Fibroblast of skin of scalp (primary cell): Measurements from ENCODE around the gene UTP11.
"Not testable (repeated sequence)": the region's sequence is repeated elsewhere in the genome, so short reads cannot be mapped to it uniquely, and the experiment has no call there.

ENCODE experiments used
- DNase-seq: peaks from one replicate; pipeline ENCODE4 v3.0.0-alpha.2; 2013

The UTP11 gene

DNA sequence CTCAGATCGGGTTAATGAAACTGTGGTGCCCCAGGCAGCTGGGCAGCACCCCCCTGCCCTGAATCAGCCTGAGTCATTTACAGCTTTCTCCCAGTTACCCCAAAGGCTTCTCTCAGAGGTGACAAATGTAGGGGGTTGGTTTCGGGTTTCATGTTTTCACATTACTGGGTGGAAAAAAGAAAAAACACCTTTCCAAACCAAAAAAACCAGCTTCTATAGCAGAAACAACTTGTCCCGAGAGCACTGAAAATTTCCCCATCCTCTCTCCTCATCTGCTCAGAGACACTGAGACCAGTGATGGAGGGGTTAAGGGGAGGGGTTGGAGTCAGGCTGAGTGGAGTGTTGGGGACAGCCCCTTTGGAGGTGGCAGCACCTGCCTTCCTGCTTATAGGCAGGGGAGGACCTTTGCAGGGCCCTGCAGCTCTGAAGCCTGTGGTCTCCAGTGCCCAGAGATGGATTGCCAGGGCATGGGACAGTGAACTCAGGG is 15.6 kb downstream of the UTP11 start:
- DNase-seq: no peak

DNA sequence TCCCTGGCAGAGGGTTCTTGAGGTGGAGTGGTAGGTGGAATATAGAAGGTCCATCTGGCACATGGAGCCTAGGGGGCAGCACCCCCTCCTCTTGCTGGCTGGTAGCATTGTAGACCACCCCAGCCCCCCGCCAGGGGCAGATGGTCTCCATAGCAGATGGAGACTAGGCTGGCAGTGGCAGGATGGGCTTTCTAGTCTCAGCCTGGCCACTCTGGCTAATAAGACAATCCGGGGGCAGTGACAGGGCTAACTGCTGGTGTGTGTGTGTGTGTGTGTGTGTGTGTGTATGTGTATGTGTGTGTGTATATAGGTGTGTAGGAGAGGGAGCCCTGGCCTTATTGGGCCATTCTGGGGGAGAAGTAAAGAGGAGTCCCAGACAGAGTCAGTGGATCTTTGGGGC is 16.1 kb downstream of the UTP11 start:
- DNase-seq: no peak

DNA sequence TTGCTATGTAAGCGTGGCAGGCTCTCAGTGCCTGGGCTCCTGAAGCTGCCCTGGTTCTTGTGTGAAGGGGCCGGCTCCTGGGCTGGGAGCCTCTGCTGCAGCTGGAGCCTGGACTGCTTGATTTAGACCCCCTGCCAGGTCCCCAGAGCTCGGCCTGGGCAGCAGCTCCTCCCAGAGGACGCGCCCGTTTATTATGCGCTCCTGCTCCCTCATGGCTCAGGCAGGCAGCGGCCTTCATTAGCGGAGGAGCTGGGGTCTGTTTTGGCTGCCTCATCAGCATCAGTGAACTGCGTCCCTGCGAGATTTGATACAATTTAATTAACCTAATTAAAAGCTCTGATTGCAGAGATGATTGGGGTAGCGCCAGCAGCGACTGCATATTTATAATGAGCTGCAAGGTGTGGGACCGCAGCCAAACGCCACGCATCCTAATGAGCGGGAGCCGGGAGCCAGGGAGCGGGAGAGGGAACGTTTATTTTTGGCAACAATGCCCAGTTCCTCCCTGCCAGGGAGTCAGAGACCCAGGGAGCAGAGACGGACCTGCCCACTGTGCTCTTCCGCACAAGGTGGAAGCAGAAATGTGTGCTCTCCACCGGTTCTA is 16.6 kb downstream of the UTP11 start:
- DNase-seq: peak; percentile 53

DNA sequence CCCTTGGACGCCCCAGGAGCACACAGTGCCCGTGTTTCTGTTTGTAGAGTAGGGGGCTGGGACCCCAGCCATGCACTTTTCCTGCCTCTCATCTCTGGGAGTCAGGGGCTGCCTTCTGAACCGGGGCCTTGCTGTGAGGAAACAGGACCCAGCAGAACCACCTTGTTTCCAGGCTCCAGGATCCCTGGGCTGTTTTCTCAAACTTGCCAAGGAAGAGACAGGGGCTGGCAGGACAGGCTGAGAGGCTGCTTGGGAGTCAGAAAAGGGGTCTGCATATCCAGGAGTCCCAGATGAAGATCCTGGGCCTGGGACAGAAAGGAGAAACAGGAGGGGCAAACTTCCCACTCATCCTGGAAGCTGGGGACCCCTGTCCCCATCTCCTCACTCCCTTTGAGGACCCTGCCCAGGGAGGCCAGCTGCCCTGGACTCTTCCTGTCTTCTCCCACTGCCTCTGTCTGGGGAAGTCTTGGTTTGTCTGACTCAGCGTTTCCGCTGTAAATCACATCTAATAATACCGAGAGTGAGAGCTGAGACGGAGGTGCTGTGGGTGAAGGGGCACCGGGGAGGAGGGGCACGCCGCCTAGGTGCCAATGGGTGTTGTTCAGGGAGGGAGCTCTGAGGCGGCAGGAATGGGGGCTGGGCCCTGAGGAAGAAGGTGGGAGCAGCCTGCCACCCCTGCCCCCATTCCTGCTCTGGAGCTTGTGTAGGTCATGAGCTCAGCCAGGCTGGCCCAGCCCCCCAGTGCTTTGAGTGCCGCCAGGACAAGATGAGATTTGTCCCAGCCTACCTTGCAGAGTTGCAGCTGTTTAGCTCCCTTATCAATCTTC is 17.4 kb downstream of the UTP11 start:
- peak; percentile 66 for DNase-seq

DNA sequence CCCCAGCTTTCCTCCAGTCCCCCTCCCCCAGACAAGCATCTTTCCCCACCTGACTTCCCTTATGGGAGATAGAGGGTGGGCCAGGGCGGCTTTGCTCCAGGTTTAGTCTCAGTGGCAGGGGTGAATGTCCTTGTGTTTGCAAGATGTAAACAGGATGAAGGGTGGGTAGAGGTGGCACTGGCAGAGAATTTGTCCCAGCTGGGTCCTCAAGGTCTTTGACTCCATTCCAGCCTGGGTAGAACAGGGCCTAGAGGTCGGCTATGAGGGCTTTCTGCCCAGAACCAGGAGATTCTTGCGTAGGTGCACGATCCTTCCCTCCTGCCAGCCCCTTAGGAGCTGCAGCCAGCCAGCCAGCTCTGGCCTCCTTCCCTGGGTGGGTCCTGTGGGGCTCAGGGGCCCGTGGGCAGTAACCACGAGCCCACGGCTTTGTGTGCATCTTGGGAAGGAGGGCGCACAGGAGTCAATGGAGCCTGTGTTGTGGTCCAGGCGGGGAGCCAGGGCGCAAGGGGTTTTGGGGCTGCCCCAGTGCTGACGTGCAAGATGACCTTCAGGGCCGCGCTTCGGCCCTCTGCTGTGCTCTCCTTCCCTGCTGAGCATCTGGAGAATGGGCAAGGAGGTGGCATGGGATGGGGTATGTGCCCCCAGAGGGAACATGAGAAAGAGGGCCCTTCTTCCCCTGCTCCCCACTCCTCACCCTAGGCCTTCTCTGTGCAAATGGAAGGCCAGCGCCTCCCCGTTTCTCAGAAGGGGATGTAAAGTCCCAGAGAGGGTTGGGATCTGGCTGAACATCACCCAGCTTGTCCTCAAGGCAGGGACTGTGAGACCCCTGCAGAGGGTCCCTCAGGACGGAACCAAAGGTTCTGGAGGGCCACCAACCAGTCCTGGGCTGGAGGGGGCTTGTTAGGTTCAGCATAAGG is 18.3 kb downstream of the UTP11 start:
- no peak for DNase-seq

DNA sequence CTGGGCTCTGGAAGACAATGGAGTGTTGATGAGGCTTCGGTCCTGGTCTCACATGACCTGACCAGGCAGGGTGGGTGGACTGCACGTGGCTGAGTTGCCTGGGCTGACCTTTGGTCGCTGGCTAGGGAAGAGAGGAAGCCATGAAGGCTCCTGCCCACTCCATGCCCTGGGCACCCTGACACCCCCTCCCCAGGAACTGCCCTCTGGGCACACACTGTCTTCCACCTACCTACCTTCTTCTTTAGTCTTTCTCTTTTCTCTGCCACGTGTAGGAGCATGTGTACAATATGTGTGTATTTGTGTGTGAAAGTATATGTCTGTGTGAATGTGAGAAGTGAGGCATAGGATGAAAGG is 19.0 kb downstream of the UTP11 start:
- no peak for DNase-seq

DNA sequence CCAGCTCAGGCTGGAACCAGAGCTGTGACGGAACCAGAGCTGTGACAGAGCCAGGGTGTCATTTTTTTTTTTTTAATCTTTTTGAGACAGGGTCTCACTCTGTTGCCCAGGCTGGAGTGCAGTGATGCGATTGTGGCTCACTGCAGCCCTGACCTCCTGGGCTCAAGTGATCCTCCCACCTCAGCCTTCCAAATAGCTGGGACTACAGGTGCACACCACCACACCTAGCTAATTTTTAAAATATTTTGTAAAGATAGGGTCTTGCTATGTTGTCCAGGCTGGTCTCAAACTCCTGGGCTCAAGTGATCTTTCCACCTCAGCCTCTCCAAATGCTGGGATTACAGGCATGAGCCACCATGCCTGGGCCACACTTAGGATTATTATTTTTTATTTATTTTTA is 20.5 kb downstream of the UTP11 start:
- not testable (repeated sequence) for DNase-seq

DNA sequence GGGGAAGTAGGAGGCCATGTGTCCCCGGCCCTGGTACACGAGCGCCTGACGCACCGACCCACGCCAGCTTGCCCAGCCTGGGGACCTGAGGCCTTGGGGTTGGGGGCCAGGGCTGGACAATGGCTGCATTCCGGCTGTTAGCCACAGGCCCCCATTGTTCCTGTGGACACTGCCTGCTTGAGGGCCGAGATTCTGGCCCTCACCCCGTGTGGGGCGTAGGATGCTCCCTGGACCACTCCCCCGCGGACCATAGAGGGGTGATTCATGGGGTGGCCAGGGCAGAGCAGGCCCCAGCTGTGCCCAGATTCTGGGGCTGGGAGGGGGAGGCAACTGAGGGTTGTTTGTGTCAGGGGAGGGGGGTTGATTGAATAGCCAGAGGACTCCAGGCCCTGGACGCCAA is 22.3 kb downstream of the UTP11 start:
- DNase-seq: no peak

DNA sequence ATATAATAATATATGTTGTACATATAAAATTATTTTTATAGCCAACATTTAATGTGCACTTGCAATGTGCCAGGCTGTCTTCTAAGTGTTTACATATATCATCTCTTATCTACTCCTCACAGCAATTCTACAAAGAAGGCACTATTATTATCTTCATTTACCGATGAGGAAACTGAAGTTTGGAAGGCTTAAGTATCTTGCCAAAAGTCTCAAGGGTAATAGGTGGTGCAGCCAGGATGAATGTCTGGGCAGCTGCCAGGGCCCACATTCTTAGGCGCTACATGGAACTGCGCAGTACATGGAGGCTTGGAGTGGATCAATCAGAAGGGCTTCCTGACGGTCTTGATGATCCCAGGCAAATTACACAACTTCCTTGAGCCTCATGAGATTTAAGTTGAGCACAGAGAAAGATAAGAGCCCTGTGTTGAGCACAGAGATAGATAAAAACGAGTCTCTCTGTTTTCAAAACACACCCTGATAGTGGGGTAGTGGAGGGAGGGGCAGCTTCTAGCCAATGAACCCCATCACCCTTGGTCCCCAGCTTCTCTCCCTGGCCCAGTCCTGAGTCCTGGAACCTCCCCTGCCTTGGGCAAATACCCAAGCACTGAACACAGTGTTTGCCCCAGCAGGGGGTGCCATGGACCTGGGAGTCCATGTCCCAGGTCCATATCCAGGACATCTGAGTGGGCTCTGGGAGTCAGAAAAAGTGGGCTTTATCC is 24.8 kb downstream of the UTP11 start:
- no peak for DNase-seq

DNA sequence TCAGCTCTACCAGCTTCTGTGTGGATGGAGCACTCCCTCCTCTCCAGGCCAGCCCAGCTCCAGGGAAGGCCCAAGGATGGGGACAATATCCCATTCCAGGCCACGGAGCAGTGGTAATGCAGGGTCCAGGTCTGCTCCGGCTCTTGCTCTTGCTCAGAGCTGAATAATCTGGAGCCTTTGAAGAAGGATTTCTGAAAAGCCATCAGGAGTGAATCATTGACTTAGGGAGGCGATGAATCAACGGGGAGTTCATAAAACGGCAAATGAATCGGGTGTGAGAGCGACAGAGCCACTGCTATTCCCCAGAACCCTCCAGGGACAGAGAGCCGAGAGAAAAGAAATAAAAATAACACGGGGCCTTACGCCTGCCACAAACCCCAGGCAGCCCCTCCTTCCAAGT is 26.3 kb downstream of the UTP11 start:
- DNase-seq: peak; percentile 73

DNA sequence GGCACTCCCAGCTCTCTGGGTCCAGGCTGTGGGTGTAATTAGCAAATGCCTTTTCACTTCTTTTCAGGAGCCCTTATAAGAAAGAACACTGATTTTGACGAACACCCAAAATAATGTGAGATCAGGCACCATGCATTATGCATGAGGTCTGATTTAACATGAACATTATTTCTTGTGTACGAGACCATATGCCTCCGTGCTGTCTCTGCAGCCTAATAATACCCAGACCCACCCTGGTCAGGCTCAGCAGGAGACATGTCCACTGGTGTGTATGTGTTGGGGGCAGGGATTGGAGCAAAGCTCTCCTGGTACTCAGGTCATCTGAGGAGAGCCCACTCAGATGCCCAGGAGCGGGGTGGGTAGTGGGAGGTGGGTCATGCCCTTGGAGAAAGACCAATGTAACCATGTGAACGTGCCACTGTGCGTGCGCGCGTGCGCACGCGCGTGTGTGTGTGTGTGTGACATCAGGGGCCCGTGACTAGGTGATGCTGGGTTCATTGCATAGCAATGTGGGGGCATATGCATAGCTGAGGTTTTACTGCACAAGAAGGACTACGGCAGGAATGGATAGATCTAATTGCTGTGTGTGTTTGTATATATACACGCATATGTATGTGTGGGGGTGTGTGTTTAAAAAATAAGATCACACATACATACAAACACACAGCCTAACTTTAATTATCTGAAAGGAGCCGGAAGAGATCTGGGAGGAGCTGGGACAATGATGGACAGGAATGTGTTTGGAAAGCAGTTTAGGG is 27.0 kb downstream of the UTP11 start:
- DNase-seq: no peak

DNA sequence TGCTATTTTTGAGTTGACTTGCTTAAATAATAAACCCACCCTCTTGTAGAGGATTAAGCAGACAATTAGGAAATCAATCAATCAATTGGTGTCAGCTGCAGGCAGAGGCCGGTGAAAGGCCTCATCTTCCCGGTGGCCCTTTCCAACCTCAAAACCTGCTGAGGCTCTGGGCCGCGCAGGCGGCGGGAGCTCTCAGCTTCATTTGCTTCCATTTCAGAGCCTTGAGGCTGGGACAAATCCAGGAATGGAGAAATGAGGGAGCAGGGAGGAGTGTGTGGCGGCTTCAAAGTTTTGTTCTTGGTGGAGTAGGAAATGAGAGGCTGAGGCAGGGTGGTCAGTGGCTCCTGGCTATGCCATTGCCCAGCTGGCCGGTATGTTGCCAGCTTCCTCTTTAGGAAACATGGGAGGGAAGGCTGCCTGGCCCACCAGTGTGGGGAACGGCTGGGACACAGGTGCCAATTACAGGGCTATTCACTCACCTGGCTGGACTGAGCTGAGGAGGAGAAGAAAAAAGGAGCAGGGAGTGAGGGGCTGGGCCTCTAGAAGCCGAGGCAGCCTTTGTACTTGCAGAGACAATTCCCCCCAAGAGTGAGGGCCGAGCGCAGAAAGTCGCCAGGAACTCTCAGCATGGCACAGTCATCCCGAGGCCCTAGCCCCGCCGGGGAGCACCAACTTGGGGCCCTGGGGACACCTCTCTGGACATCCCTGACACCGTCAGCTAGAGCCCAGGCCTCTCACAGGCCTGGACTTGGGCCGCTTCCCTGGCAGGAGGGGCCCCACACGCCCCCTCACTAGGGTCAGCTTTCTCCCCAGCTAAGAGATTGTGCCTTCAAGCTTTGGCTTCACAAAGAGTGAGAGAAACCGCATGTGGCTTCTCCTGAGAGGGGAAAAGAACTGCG is 29.7 kb downstream of the UTP11 start:
- no peak for DNase-seq

DNA sequence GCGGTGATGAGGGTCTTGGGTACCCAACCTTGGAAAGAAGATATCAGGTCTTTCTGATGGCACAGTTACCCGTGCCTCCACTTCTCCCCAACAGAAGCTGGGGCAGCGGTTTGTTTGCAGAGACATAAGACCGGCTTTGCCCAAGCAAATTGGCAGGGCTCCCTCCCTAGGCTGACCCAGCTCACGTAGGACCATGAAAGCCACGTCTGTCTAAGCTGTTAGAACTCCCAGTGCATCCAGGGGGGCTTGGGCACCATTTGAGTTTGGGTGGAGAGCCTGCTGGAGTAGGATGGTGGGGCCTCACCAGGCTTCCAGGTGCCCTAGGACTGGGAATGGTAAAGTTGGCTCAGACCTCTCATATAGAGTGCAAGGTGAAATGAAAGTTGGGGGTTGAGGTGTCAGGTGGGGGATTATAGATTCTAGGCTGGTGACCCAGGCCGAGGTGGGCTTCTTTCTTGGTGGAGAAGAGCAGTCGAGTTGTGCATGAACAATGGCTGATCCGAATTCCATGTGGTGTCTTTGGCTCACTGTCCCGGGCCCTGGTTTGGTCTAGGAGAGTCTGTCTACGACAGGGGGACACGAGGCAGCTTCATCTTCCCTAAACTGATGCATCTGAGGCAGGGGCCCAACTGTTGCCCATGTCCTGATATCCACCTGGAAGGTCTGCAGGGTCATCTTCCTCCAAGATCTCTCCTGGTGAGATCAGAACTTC is 30.7 kb downstream of the UTP11 start:
- DNase-seq: no peak

DNA sequence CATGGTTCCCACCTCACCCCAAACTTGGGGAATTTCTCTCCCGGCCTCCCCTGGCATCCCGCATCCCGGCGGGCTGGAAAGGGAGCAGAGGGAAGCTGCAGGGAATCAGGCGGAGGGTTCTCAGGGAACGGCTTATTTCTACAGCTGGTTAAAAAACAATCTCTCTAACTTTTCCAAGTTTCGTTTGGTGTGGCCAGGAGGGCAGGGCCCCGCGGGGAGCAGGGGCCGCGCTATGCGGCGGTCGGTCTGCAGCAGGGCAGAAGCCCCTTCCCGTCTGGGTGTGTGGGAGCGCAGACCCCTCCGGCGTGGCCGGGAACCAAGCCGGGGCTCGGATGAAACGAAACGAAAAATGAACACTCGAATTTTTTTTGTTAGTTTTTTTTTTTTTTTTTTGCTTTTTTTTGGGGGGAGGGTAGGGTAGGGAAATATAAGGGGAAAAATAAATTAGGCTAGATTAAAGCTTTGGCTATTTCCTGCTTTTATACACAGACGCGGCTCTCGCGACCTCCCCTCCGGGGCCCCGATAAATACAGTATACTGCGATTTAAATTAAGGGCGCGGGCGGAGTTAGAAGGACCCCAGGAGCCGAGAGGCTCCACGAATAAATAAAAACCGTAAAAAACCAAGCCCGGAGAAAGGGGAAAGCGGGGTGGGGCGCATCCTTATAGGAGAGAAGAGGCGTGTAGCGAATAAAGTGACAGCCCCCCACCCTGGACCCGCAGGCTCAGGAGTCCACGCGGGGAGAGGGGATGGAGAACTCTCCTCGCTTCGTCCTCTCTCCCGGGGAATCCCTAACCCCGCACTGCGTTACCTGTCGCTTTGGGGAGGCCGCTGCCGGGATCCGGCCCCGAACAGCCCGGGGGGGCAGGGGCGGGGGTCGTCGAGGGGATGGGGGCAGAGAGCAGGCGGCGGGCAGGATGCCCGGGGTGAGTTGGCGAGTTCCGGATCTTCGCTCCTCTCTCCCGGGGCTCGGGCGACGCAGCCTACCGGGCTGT is 32.0 kb downstream of the UTP11 start:
- DNase-seq: no peak

DNA sequence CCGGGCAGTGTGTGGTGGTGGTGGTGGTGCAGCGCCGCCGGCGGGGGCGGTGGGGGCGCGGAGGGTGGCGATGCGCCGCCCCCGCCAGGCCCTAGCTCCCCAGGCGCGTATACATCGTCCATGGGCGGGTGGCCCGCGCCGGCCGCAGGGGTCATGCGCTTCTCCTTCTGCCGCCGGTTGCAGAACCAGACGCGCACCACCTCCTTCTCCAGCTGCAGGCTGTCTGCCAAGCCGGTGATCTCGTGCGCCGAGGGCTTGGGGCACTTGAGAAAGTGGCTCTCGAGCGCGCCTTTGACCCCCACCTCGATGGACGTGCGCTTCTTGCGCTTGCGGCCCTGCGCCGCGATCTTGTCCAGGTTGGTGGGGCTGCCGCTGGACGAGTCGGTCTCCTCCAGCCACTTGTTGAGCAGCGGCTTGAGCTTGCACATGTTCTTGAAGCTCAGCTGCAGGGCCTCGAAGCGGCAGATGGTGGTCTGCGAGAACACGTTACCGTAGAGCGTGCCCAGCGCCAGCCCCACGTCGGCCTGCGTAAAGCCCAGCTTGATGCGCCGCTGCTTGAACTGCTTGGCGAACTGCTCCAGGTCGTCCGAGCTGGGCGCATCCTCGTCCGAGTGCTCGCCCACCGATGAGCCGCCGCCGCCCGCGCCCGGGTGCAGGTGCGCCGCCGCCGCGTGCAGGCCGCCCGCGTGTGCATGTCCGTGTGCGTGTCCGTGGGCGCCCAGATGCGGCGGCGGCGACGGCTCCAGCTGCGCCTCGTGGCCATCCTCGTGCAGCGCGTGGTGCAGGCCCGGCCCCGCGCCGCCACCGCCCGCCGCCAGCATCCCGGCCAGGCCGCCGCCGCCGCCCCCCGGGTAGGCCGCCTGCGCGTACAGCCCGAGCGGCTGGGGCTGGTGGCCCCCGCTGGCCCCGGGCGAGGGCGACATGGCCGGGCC is 33.1 kb downstream of the UTP11 start:
- no peak for DNase-seq

DNA sequence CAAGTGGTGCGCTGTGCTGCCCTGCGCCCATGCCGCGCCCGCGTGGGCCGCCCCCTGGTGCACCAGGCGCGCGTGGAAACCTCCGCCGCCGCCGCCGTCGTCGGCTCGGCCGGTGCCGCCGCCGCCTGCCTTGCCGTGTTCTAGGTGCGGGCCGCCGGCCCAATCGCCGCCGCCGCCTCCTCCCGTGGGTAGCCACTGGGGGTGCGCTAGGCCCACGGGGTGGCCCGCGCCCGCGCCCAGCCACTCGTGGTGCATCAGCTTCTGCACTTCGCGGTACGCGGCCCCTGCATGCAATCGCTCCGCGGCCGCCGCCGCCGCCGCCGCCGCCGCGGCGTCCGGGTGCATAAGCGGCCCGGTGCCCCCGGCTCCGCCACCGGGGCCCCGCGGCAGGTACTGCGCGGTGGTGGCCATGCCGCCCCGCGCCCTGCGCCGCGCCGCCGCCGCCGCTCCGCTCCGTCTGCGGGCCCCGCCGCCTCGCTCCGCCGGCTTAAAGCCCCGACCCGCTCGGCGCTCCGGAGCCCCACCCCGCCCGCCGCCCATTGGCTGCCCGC is 33.9 kb downstream of the UTP11 start, which contains the start of gene POU3F1:
TSS of gene POU3F1 (minus strand) at position 461 of the 551 bp plus-strand sequence. CDS start at position 411, 50 bp downstream.
- no peak for DNase-seq
